Measurements from ENCODE around the gene FAM89B. TPM values are rescaled to one million over a fixed set of nuclear protein-coding genes. Genes with fewer than 3 reads are reported as not detected.

FAM89B gene
- total and polyA plus RNA-seq, 4 donors: 20.6 to 53.5 (median 44.4) TPM

DNA sequence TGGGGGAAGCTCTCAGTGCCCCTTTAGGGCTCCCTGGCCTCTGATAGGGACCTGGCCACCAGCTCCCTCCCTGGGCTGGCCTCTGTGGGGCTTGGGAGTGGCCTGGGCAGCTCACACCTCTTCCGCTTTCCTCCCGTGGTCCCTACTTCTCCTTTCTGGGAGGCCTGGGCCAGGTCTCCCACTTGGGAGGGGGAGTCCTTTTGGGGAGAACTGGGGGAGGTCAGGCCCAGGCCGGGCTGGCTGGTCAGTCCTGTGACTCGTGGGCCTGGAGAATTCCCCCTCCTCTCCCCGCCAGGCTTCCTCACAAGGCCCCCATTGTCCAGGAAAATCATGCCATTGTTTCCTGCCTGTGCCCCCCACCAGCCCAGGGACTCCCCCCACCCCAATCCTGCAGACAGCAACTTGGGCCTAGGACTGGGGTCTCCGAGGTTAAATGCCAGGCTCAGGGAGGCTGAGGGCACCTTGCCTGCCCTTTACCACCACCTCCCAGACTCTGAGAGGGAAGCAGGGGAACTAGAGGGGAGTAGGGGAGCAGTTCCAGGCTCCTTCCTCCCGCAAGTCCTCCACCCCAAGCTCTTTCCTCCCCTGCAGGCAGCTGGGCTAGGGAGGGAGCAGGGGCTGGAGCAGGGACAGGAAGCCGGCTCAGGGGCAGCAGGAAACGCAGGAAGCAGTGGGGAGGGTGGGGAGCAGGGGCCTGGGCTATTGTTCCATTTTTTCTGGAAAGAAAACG, 38.9 kb downstream of the FAM89B start:
- Histone ChIP-seq H3K4me3 (peak overlapping the region; percentile 4), H3K9me3 (ENCODE audit: control insufficient read depth in 4 of 4, insufficient read depth in 3 of 4, low read length in 3 of 4) (no peaks in the 10 kb centered on the region), H3K9ac (ENCODE audit: insufficient read depth in 1 of 2, low read length in 2 of 2) (no peak overlapping the region), H3K4me1 (ENCODE audit: control insufficient read depth in 5 of 5, insufficient read depth in 5 of 5, low read length in 5 of 5) (peaks cover 3 to 45% (median 7%) of the 10 kb centered on the region in 5 donors), H3K27ac (ENCODE audit: low read depth in 1 of 2, low read length in 1 of 2) (peak overlapping the region; percentile 94 to 97), H3K27me3 (ENCODE audit: control insufficient read depth in 3 of 3, insufficient read depth in 3 of 3, low read length in 2 of 3) (no peaks in the 10 kb centered on the region), H3K36me3 (ENCODE audit: control insufficient read depth in 4 of 4, insufficient read depth in 4 of 4, low read length in 4 of 4) (peaks cover 0 to 39% (median 9%) of the 10 kb centered on the region in 4 donors)
- 14 to 35% methylated on average over 10 of the region's 10 CpGs for WGBS, 2 donors
- peak in 2 of 3 donors; percentile 25 to 56 for DNase-seq
- TF ChIP-seq, protein P1, sequence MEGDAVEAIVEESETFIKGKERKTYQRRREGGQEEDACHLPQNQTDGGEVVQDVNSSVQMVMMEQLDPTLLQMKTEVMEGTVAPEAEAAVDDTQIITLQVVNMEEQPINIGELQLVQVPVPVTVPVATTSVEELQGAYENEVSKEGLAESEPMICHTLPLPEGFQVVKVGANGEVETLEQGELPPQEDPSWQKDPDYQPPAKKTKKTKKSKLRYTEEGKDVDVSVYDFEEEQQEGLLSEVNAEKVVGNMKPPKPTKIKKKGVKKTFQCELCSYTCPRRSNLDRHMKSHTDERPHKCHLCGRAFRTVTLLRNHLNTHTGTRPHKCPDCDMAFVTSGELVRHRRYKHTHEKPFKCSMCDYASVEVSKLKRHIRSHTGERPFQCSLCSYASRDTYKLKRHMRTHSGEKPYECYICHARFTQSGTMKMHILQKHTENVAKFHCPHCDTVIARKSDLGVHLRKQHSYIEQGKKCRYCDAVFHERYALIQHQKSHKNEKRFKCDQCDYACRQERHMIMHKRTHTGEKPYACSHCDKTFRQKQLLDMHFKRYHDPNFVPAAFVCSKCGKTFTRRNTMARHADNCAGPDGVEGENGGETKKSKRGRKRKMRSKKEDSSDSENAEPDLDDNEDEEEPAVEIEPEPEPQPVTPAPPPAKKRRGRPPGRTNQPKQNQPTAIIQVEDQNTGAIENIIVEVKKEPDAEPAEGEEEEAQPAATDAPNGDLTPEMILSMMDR (IDR thresholded peaks at IDR 0.05; ENCODE audit: control extremely low read depth, extremely low read depth): no peak
- ATAC-seq (ENCODE audit: insufficient read depth, low FRiP score): no peak

DNA sequence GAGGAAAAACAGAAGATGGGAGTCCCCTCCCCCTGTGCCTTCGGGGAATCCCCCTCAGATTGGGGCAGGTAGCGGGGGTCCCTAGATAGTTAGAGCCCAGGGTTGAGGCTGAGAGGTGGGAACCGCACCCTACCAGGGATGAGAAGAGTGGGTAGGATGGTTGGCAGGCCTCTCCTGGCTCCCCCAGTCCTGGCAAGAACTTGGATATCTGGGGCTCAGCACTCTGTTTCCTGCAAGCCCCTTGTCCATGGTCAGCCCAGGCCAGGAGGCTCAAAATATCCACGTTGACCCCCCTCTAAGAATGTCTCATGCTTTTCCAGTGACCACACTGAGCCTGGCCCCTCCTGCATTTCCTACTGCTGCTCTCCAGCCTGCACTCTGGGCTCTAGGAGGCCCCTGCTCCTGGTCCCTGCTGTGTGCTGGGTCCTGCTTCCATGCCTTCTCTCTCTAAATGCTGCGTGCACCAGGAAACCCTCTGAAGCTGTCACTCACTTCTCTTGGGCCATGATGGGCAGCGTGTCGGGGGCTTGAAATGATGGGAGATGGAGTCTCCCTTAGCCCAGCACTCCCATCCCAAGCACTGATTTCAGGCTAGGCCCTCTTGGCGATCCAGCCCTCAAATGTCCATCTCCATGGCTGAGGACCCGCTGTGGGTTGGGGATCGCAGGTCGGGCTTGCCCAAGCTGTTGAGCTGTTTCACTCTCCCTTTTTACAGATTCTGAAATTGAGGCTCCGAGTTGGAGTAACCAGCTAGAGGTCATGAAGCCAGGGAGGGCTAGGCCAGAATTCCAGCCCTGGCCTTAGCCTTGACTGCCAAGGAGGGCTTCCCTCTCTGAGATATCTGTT, 39.6 kb downstream of the FAM89B start:
- TF ChIP-seq, protein P1 (IDR thresholded peaks at IDR 0.05; ENCODE audit: control extremely low read depth, extremely low read depth): no peak
- no peaks in the 10 kb centered on the region for H3K9me3 ChIP-seq (ENCODE audit: control insufficient read depth in 4 of 4, insufficient read depth in 3 of 4, low read length in 3 of 4)
- H3K27ac ChIP-seq (ENCODE audit: low read depth in 1 of 2, low read length in 1 of 2): peak overlapping the region; percentile 94 to 97
- no peaks in the 10 kb centered on the region for H3K27me3 ChIP-seq (ENCODE audit: control insufficient read depth in 3 of 3, insufficient read depth in 3 of 3, low read length in 2 of 3)
- H3K4me1 ChIP-seq (ENCODE audit: control insufficient read depth in 5 of 5, insufficient read depth in 5 of 5, low read length in 5 of 5): peaks cover 4 to 50% (median 10%) of the 10 kb centered on the region in 5 donors
- H3K4me3 ChIP-seq: peak overlapping the region; percentile 7
- ATAC-seq (ENCODE audit: insufficient read depth, low FRiP score) (no peak), DNase-seq (peak in 1 of 3 donors; percentile 23)
- H3K36me3 ChIP-seq (ENCODE audit: control insufficient read depth in 4 of 4, insufficient read depth in 4 of 4, low read length in 4 of 4): peaks cover 0 to 38% (median 8%) of the 10 kb centered on the region in 4 donors
- no peak overlapping the region for H3K9ac ChIP-seq (ENCODE audit: insufficient read depth in 1 of 2, low read length in 2 of 2)
- 41 to 54% methylated on average over 12 of the region's 12 CpGs for WGBS, 2 donors

DNA sequence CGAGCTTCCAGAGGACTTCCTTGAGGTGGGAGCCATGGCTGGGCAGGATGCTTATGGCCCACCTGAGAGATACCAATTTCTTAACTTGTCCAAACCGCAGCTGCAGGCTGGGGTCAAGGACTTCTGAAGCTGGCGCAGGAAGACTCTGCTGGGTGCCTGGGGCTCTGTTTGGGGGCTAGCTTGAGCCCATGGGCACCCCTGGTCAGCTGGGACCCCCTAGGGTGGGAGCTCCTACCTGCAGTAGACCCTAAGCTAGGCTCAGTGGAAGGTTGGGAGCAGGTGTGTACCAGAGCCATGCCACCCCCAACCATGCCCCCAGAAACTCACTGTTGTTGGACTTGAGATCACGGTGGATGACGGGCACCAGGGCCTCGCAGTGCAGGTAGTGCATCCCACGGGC, 40.4 kb downstream of the FAM89B start:
- 45% methylated on average over 7 of the region's 7 CpGs for WGBS, 2 donors
- Histone ChIP-seq H3K36me3 (ENCODE audit: control insufficient read depth in 4 of 4, insufficient read depth in 4 of 4, low read length in 4 of 4) (peaks cover 0 to 37% (median 8%) of the 10 kb centered on the region in 4 donors), H3K27me3 (ENCODE audit: control insufficient read depth in 3 of 3, insufficient read depth in 3 of 3, low read length in 2 of 3) (no peaks in the 10 kb centered on the region), H3K9ac (ENCODE audit: insufficient read depth in 1 of 2, low read length in 2 of 2) (no peak overlapping the region), H3K4me1 (ENCODE audit: control insufficient read depth in 5 of 5, insufficient read depth in 5 of 5, low read length in 5 of 5) (peaks cover 2 to 45% (median 11%) of the 10 kb centered on the region in 5 donors), H3K4me3 (peak overlapping the region; percentile 69), H3K9me3 (ENCODE audit: control insufficient read depth in 4 of 4, insufficient read depth in 3 of 4, low read length in 3 of 4) (no peaks in the 10 kb centered on the region), H3K27ac (ENCODE audit: low read depth in 1 of 2, low read length in 1 of 2) (peak overlapping the region; percentile 94 to 97)
- TF ChIP-seq, protein P1 (IDR thresholded peaks at IDR 0.05; ENCODE audit: control extremely low read depth, extremely low read depth): no peak
- DNase-seq: no peak
- no peak for ATAC-seq (ENCODE audit: insufficient read depth, low FRiP score)

All from lung (tissue), 12 donors.